Umbilical cord (tissue), 2 donors: Measurements from ENCODE around the gene CBFA2T2. TPM values are rescaled to one million over a fixed set of nuclear protein-coding genes. Genes with fewer than 3 reads are reported as not detected.
"Not testable (repeated sequence)": the region's sequence is repeated elsewhere in the genome, so short reads cannot be mapped to it uniquely, and the experiment has no call there.

Source experiments
- DNase-seq: peaks from one replicate; pipeline ENCODE4 v3.0.0-alpha.2; 2015; ENCODE audit warnings: low spot score
- total RNA-seq: library from RNA; depleted of rRNA; stranded (reverse); fragments of >200 nt; gene quantifications from one replicate; pipeline ENCODE4 v1.2.3, GENCODE V29; 2014; ENCODE audit warnings: low replicate concordance; ENCODE audit not compliant: insufficient read depth

Gene CBFA2T2
- total RNA-seq, 1 donor from 2014 or later = 8.2 TPM

GRCh38 chr20:33573268-33573667 is 83.4 kb downstream of the CBFA2T2 start:
- DNase-seq = not testable (repeated sequence)

GRCh38 chr20:33575282-33575681 is 85.4 kb downstream of the CBFA2T2 start:
- no peak for DNase-seq

GRCh38 chr20:33576432-33577125 is 86.7 kb downstream of the CBFA2T2 start:
- peak; percentile 49 for DNase-seq

- DNase-seq = no peak
These were observed 88.6 kb downstream of the CBFA2T2 start for GRCh38 chr20:33578510-33578909.

GRCh38 chr20:33583143-33583542 is 93.2 kb downstream of the CBFA2T2 start:
- DNase-seq = no peak

GRCh38 chr20:33584976-33585375 is 95.1 kb downstream of the CBFA2T2 start:
- no peak for DNase-seq

GRCh38 chr20:33585413-33585812 is 95.5 kb downstream of the CBFA2T2 start:
- no peak for DNase-seq

- DNase-seq = no peak
These were observed 99.2 kb downstream of the CBFA2T2 start for GRCh38 chr20:33589059-33589458.

GRCh38 chr20:33591901-33592300 is 102.0 kb downstream of the CBFA2T2 start:
- DNase-seq = not testable (repeated sequence)

GRCh38 chr20:33594743-33595142 is 104.8 kb downstream of the CBFA2T2 start:
- no peak for DNase-seq

GRCh38 chr20:33600414-33600813 is 110.5 kb downstream of the CBFA2T2 start:
- no peak for DNase-seq

- DNase-seq = no peak
These were observed 111.1 kb downstream of the CBFA2T2 start for GRCh38 chr20:33600981-33601380.

GRCh38 chr20:33601861-33602260 is 112.0 kb downstream of the CBFA2T2 start:
- no peak for DNase-seq

- DNase-seq = no peak
These were observed 113.1 kb downstream of the CBFA2T2 start for GRCh38 chr20:33602826-33603590.

GRCh38 chr20:33604084-33604990 is 114.4 kb downstream of the CBFA2T2 start:
- no peak for DNase-seq

GRCh38 chr20:33604991-33605370 is 115.1 kb downstream of the CBFA2T2 start:
- no peak for DNase-seq

GRCh38 chr20:33606118-33606771 is 116.3 kb downstream of the CBFA2T2 start:
- no peak for DNase-seq

- DNase-seq = no peak
These were observed 119.6 kb downstream of the CBFA2T2 start for GRCh38 chr20:33609504-33609903.

GRCh38 chr20:33611106-33611505 is 121.2 kb downstream of the CBFA2T2 start:
- DNase-seq = no peak

- DNase-seq = no peak
These were observed 122.1 kb downstream of the CBFA2T2 start for GRCh38 chr20:33612001-33612400.

GRCh38 chr20:33621717-33622400 is 132.0 kb downstream of the CBFA2T2 start:
- DNase-seq = no peak
